GM12865 (cell line): Measurements from ENCODE around the gene PSMB10.

Source experiments
- DNase-seq: peaks from one replicate; pipeline ENCODE4 v3.0.0; 2010; ENCODE audit warnings: low read depth
- H3K4me3 ChIP-seq: 2 replicates; pipeline ENCODE4 v1.5.1; 2011; ENCODE audit warnings: mild to moderate bottlenecking, low read depth, low read length, control low read depth
- CTCF ChIP-seq: IDR thresholded peaks from 2 replicates; pipeline ENCODE4 v1.5.1; 2011; ENCODE audit warnings: low read length, control low read depth, low read depth, inconsistent platforms; ENCODE audit not compliant: insufficient read depth; ENCODE audit errors: missing control alignments

Gene PSMB10

GRCh38 chr16:67897231-67897630, 39.4 kb downstream of the PSMB10 start:
- TF ChIP-seq CTCF = no peak
- DNase-seq = no peak
- H3K4me3 ChIP-seq = no peak overlapping the region

- peak overlapping the region; percentile 70 for H3K4me3 ChIP-seq
- DNase-seq = peak; percentile 37
- no peak for TF ChIP-seq CTCF
These were observed 42.8 kb downstream of the PSMB10 start for GRCh38 chr16:67893743-67894399.

GRCh38 chr16:67892899-67893742, 43.5 kb downstream of the PSMB10 start, which contains the start of gene PSKH1:
TSS of gene PSKH1 (plus strand) at chr16:67893254. CDS start at chr16:67908750, 15,496 bp downstream.
- no peak for TF ChIP-seq CTCF
- H3K4me3 ChIP-seq = peak within 1 kb of the TSS; percentile 70
- DNase-seq = peak; percentile 96

- no peak for TF ChIP-seq CTCF
- no peak for DNase-seq
- H3K4me3 ChIP-seq = peak overlapping the region; percentile 63
These were observed 44.3 kb downstream of the PSMB10 start for GRCh38 chr16:67892375-67892774.

GRCh38 chr16:67888331-67888730, 48.3 kb downstream of the PSMB10 start:
- no peak overlapping the region for H3K4me3 ChIP-seq
- no peak for TF ChIP-seq CTCF
- DNase-seq = no peak

- no peak overlapping the region for H3K4me3 ChIP-seq
- TF ChIP-seq CTCF = no peak
- DNase-seq = no peak
These were observed 50.3 kb downstream of the PSMB10 start for GRCh38 chr16:67886387-67886786.

GRCh38 chr16:67885976-67886375, 50.7 kb downstream of the PSMB10 start:
- DNase-seq = no peak
- TF ChIP-seq CTCF = no peak

More at GRCh38 chr16:67885976-67886375, 50.7 kb downstream of the PSMB10 start:
- no peak overlapping the region for H3K4me3 ChIP-seq
